ENCODE results near the gene DLGAP4. TPM values are rescaled to one million over a fixed set of nuclear protein-coding genes. Genes with fewer than 3 reads are reported as not detected.

DLGAP4 gene
- total and polyA plus RNA-seq, 10 donors = 12.0 to 60.9 (median 45.9) TPM

DNA sequence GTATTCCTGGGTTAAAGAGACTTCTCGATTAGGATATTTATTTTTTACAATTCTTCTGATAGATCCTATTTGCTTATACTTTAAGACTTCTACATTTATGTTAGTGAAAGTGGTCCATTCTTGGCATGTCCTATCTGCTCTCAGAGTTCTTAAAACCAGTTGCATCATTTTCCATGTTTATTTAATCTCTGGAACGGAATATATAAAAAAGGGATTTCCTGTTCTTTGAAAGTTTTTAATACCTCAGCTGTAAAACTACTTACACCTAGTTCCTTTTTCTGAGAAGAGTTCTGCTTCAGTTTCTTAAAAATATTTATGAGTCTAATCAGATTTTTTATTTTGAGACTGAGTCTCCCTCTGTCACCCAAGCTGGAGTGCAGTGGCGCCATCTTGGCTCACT lies 217.2 kb downstream of the DLGAP4 start:
- Histone ChIP-seq H3K4me3 (no peak overlapping the region), H3K4me1 (peaks cover 0 to 15% (median 2%) of the 10 kb centered on the region in 6 donors), H3K36me3 (peaks cover 0 to 97% (median 50%) of the 10 kb centered on the region in 6 donors), H3K27ac (peak overlapping the region in 1 of 8 donors; percentile 35), H3K9me3 (no peaks in the 10 kb centered on the region), H3K27me3 (replicated peaks in 1 of 7) (no peaks in the 10 kb centered on the region)
- intact Hi-C loops (cut with DNase I; ENCODE audit: low total_unique reads) = no loop called here
- 44 to 57% (median 50%) methylated on average over 3 of the region's 3 CpGs for WGBS, 5 donors
- TF ChIP-seq POLR2A (IDR thresholded peaks at IDR 0.05) = no peak
- TF ChIP-seq, protein P1, sequence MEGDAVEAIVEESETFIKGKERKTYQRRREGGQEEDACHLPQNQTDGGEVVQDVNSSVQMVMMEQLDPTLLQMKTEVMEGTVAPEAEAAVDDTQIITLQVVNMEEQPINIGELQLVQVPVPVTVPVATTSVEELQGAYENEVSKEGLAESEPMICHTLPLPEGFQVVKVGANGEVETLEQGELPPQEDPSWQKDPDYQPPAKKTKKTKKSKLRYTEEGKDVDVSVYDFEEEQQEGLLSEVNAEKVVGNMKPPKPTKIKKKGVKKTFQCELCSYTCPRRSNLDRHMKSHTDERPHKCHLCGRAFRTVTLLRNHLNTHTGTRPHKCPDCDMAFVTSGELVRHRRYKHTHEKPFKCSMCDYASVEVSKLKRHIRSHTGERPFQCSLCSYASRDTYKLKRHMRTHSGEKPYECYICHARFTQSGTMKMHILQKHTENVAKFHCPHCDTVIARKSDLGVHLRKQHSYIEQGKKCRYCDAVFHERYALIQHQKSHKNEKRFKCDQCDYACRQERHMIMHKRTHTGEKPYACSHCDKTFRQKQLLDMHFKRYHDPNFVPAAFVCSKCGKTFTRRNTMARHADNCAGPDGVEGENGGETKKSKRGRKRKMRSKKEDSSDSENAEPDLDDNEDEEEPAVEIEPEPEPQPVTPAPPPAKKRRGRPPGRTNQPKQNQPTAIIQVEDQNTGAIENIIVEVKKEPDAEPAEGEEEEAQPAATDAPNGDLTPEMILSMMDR (IDR thresholded peaks at IDR 0.05 in 8 of 11, conservative IDR thresholded peaks at IDR 0.05 in 3 of 11) = no peak
- TF ChIP-seq POLR2AphosphoS5 (IDR thresholded peaks at IDR 0.05) = no peak
- no peak for DNase-seq

DNA sequence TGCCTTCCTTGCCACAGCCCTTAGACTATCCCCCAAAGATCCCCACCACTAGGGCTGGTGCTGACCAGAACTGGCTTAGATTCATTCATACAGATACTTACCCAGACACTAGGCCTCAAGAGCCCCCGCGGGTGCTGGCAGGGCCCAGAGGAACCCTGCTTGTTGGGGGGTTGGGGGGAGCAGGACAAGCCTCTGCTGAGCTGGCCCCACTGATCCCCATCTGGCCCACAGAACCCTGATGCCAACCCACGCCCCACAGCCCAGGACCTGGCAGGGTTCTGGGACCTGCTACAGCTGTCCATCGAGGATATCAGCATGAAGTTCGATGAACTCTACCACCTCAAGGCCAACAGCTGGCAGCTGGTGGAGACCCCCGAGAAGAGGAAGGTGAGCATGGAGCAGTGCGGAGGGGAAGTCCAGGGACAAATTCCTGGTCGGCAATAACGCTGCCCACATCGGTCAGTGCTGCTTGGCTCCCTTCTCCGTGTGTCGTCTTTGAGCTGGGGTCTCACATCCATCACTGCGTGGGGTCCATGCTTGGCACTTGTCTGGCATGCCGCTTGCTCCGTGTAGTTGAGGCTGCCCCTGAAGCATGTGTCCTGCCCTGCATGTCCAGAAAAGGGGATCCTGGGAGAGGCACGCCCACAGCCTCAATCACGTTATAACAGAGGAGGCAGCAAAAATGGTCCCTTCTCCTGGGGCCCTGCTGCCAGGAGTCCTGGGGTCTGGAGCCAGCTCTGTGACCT lies 219.7 kb downstream of the DLGAP4 start:
- Histone ChIP-seq H3K27ac (no peak overlapping the region), H3K36me3 (peaks cover 0 to 80% (median 53%) of the 10 kb centered on the region in 6 donors), H3K9me3 (no peaks in the 10 kb centered on the region), H3K27me3 (replicated peaks in 1 of 7) (no peaks in the 10 kb centered on the region), H3K4me1 (peaks cover 0 to 15% (median 2%) of the 10 kb centered on the region in 6 donors), H3K4me3 (no peak overlapping the region)
- intact Hi-C loops (cut with DNase I; ENCODE audit: low total_unique reads) = no loop called here
- 91 to 94% (median 92%) methylated on average over 15 to 17 of the region's 17 CpGs for WGBS, 5 donors
- TF ChIP-seq POLR2A (IDR thresholded peaks at IDR 0.05) (no peak), POLR2AphosphoS5 (IDR thresholded peaks at IDR 0.05) (peak in 1 of 3 donors; percentile 13)
- TF ChIP-seq, protein P1 (IDR thresholded peaks at IDR 0.05 in 8 of 11, conservative IDR thresholded peaks at IDR 0.05 in 3 of 11) = no peak
- DNase-seq = no peak

- Histone ChIP-seq H3K36me3 (peaks cover 0 to 72% (median 52%) of the 10 kb centered on the region in 6 donors), H3K4me3 (no peak overlapping the region), H3K27ac (no peak overlapping the region), H3K9me3 (no peaks in the 10 kb centered on the region), H3K27me3 (replicated peaks in 1 of 7) (no peaks in the 10 kb centered on the region), H3K4me1 (peaks cover 0 to 15% (median 4%) of the 10 kb centered on the region in 6 donors)
- no peak for DNase-seq
- 94 to 96% (median 95%) methylated on average over 29 of the region's 29 CpGs for WGBS, 5 donors
- intact Hi-C loops (cut with DNase I; ENCODE audit: low total_unique reads) = no loop called here
- TF ChIP-seq POLR2AphosphoS5 (IDR thresholded peaks at IDR 0.05) (no peak), POLR2A (IDR thresholded peaks at IDR 0.05) (no peak)
- TF ChIP-seq, protein P1 (IDR thresholded peaks at IDR 0.05 in 8 of 11, conservative IDR thresholded peaks at IDR 0.05 in 3 of 11) = no peak
Measured at GRCh38 chr20:36526521-36527011, 220.4 kb downstream of the DLGAP4 start.
